GM19035 (cell line): ENCODE results near the gene SSBP4.
A peak's percentile ranks its signal among the peaks of the same experiment; 100 is the strongest.

ENCODE experiments used
- ATAC-seq: cut with Tn5 transposase; IDR thresholded peaks from one replicate; pipeline ENCODE4 v1.9.1; 2021; ENCODE audit not compliant: unreplicated experiment

SSBP4 gene

DNA sequence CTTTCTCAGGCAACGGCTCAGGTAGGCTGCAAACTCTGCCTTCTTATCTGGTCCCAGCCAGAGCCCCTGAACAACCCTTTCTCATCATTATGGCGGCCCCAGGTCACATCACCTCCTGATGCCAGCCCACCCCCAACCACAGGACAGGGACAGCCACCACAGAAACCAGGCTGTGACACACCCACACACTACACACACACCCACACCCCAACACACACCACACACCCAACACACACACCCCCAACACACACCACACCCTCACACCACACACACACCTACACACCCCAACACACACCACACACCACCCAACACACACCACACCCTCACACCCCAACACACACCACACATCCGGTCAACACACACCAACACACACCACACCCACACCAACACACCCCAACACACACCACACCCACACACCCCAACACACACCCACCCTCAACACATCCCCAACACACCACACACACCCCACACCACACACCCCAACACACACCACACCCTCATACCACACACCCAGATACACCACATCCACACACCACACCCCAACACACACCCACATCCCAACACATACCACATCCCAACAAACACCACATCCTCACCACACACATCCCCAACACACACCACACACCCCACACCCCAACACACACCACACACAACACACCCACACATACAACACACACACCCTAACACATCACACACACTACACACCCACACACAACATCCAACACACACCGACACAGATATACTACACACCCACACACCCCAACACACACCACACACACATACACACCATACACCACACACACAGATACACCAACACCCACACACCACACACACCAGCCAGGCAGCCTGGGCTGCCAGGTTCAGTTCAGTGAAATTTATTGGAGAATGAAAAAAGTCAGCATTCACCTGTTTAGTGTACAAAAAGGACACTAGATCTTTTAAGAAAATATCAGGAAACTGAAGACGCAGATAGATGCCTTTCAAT is 22.9 kb downstream of the SSBP4 start:
- ATAC-seq = no peak

DNA sequence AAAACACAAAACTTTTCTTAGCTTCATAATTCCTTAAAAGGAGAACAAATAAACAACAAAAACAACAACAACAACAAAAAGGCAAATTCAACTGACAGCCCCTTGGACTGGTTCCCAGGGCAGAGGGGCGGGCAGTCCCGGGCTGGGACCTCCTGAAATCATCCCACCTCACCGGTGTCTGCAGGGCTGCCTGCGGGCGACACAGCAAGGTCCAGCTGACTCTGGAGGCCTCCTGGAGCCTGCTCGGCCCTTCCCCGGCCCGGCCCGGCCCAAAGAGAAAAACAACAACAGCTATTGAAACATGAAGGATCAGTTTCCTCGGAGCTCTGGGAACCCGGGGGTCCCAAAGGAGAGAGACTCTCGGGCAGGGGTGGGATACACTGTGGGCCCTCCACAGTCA is 23.7 kb downstream of the SSBP4 start:
- no peak for ATAC-seq

- ATAC-seq = no peak
These were observed 24.2 kb downstream of the SSBP4 start for GRCh38 chr19:18443406-18443805.

- ATAC-seq = no peak
These were observed 24.6 kb downstream of the SSBP4 start for GRCh38 chr19:18443831-18444230.

DNA sequence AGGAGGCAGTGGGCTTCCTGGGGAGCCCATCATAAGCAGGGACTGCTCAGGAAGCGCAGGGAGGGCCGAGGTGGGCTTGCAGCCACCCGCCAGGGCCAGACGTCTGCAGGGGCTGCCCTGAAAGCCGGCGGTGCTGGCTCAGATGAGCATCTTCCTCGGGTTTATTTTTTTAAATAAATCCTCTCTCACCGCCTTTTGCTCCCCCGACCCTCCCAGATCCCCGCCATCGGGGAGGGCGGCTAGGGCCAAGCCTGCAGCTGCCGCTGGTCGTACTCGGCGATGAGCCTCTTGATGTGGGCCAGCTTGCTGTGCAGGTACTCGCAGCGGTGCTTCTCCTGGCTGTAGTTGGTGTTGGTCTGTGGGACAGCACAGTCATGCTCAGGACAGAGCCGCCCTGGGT is 25.3 kb downstream of the SSBP4 start:
- ATAC-seq = no peak

- ATAC-seq = no peak
These were observed 26.2 kb downstream of the SSBP4 start for GRCh38 chr19:18445262-18445948.

GRCh38 chr19:18446145-18446810 is 27.1 kb downstream of the SSBP4 start:
- ATAC-seq = no peak

- no peak for ATAC-seq
These were observed 27.7 kb downstream of the SSBP4 start for GRCh38 chr19:18446811-18447359.

- ATAC-seq = no peak
These were observed 30.4 kb downstream of the SSBP4 start for GRCh38 chr19:18449552-18449951.

- ATAC-seq = no peak
These were observed 31.1 kb downstream of the SSBP4 start for GRCh38 chr19:18450021-18450930.

- peak; percentile 53 for ATAC-seq
These were observed 32.0 kb downstream of the SSBP4 start for GRCh38 chr19:18450931-18451836.

GRCh38 chr19:18452386-18452785 is 33.2 kb downstream of the SSBP4 start:
- no peak for ATAC-seq

- ATAC-seq = no peak
These were observed 34.2 kb downstream of the SSBP4 start for GRCh38 chr19:18453269-18454024.

GRCh38 chr19:18456279-18456678 is 37.1 kb downstream of the SSBP4 start:
- ATAC-seq = no peak

DNA sequence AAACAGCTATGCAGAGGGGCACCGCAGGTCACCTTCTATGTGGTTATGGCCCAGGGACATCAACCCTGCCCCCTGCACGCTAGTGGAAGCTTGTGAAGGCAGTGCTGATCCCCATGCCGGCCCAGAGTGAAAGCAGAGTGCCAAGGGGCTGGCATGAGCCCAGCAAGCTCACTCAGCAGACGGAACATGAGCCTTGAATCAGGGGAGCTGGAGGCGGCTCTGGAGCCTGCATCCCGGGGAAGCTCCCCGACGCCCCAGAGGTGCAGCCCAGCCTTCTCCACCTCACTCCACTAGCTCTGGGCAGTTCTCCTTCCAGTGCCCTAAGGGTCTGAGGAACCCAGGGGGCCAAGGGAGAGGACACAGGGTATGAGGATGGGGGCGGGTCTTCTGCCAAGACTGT is 37.8 kb downstream of the SSBP4 start:
- ATAC-seq = no peak

GRCh38 chr19:18457483-18458331 is 38.5 kb downstream of the SSBP4 start:
- ATAC-seq = no peak

- ATAC-seq = no peak
These were observed 41.7 kb downstream of the SSBP4 start for GRCh38 chr19:18460900-18461299.

DNA sequence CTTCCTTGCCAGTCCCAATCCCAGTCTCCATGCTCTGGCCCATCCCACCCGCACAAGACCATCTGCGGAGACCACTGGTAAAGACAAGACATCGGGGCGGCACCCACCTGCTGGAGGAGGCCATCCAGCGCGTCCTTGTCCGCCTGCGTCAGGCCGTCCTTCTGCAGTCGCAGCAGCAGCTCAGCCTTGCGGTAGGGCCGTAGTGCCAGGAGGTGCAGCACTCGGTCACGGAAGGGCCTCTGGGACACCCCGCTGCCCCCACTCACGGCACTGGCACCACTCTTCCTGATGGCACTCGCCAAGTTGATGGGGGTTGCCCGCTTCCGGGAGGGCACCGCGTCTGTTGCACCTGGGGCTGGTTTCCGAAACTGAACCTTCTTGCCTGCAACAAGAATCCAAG is 42.3 kb downstream of the SSBP4 start:
- no peak for ATAC-seq
